ENCODE measurements around the gene MT1HL1. TPM values are rescaled to one million over a fixed set of nuclear protein-coding genes. Genes with fewer than 3 reads are reported as not detected.

Gene MT1HL1
- total and polyA plus RNA-seq, 8 donors = not detected

DNA sequence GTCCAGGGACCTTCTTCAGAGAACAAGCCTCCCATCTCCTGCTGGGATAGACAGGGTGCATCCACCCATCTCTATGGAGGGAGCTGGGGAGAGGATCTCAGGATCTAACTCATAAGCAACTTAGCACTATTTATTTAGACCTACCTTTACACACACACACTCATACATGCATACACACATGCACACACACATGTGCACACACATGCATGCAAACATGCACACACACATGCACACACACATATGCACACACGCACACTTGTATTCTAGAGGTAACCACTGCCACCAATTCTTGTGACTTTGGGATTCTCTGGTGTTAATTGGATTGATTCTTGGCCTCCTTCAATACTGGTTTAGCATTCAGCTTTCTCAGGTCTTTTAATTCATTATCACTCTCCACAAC is 9.8 kb downstream of the MT1HL1 start:
- no peak overlapping the region for H3K4me3 ChIP-seq
- H3K36me3 ChIP-seq = no peaks in the 10 kb centered on the region
- intact Hi-C loops (cut with DNase I; ENCODE audit: low total_unique reads) = no loop called here
- no peaks in the 10 kb centered on the region for H3K27me3 ChIP-seq
- H3K9me3 ChIP-seq = peaks cover 0 to 18% (median 9%) of the 10 kb centered on the region in 4 donors
- WGBS, 5 donors = 89 to 100% (median 97%) methylated on average over 1 of the region's 1 CpG
- no peaks in the 10 kb centered on the region for H3K4me1 ChIP-seq
- DNase-seq = no peak
- no peak overlapping the region for H3K27ac ChIP-seq
- TF ChIP-seq, protein P1, sequence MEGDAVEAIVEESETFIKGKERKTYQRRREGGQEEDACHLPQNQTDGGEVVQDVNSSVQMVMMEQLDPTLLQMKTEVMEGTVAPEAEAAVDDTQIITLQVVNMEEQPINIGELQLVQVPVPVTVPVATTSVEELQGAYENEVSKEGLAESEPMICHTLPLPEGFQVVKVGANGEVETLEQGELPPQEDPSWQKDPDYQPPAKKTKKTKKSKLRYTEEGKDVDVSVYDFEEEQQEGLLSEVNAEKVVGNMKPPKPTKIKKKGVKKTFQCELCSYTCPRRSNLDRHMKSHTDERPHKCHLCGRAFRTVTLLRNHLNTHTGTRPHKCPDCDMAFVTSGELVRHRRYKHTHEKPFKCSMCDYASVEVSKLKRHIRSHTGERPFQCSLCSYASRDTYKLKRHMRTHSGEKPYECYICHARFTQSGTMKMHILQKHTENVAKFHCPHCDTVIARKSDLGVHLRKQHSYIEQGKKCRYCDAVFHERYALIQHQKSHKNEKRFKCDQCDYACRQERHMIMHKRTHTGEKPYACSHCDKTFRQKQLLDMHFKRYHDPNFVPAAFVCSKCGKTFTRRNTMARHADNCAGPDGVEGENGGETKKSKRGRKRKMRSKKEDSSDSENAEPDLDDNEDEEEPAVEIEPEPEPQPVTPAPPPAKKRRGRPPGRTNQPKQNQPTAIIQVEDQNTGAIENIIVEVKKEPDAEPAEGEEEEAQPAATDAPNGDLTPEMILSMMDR (IDR thresholded peaks at IDR 0.05) = no peak
- TF ChIP-seq POLR2AphosphoS5 (IDR thresholded peaks at IDR 0.05) (no peak), POLR2A (IDR thresholded peaks at IDR 0.05) (no peak), EP300 (IDR thresholded peaks at IDR 0.05) (no peak)

DNA sequence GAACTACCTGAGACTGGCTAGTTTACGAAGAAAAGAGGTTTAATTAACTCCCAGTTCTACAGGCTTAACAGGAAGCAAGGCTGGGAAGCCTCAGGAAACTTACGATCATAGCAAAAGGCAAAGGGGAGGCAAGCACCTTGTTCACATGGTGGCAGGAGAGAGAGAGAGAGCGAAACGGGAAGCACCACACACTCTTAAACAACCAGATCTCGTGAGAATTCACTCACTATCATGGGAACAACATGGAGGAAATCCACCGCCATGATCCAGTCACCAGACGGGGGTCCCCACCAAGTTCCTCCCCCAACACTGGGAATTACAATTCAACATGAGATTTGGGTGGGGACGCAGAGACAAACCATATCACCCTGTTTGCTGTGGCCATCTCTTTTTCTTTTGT is 11.8 kb downstream of the MT1HL1 start:
- Histone ChIP-seq H3K27me3 (no peaks in the 10 kb centered on the region), H3K4me1 (no peaks in the 10 kb centered on the region), H3K27ac (no peak overlapping the region), H3K9me3 (peaks cover 0 to 28% (median 9%) of the 10 kb centered on the region in 4 donors), H3K4me3 (no peak overlapping the region), H3K36me3 (no peaks in the 10 kb centered on the region)
- WGBS, 5 donors = 73 to 88% (median 81%) methylated on average over 8 of the region's 8 CpGs
- DNase-seq = no peak
- TF ChIP-seq, protein P1 (IDR thresholded peaks at IDR 0.05) = no peak
- TF ChIP-seq EP300 (IDR thresholded peaks at IDR 0.05) = no peak
- no peak for TF ChIP-seq POLR2A (IDR thresholded peaks at IDR 0.05)
- TF ChIP-seq POLR2AphosphoS5 (IDR thresholded peaks at IDR 0.05) = no peak
- intact Hi-C loops (cut with DNase I; ENCODE audit: low total_unique reads) = no loop called here

GRCh38 chr1:236990052-236990445 is 14.2 kb downstream of the MT1HL1 start:
- TF ChIP-seq POLR2AphosphoS5 (IDR thresholded peaks at IDR 0.05) (no peak), EP300 (IDR thresholded peaks at IDR 0.05) (no peak)
- TF ChIP-seq, protein P1 (IDR thresholded peaks at IDR 0.05) = no peak
- 0 to 95% (median 41%) methylated on average over 1 of the region's 1 CpG for WGBS, 5 donors

DNA sequence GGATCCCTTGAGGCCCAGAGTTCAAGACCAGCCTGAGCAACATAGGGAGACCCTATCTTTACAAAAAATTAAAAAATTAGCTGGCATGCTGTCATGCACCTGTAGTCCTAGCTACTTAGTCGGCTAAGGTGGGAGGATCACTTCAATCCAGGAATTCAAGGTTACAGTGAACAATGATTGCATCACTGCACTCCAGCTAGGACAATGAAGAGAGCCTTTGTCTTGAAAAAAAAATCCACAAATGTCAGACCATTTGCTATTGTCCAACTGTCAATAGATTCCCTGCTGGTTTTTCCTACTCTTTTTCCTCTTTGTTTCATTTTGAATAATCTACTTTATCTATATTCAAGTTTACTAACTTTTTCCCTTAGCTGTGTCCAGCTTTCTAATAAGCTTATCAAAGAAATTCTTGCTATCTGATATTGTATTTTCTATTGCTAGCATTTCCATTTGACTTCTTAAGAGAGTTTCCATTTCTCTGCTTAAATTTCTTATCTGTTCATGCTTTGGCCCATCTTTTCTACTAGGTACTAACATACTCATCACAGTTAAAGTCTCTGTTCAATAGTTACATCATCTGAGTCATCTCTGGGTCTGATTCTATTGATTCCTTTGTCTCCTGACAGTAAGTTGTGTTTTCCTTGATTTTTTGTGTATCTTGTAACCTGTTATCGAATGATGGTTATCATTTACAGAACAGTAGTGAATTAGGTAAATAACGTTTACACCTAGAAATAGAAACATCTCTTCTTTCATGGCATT is 14.8 kb downstream of the MT1HL1 start:
- no peaks in the 10 kb centered on the region for H3K27me3 ChIP-seq
- H3K9me3 ChIP-seq = peaks cover 0 to 28% (median 9%) of the 10 kb centered on the region in 4 donors
- no peak overlapping the region for H3K4me3 ChIP-seq
- no peaks in the 10 kb centered on the region for H3K4me1 ChIP-seq
- H3K36me3 ChIP-seq = no peaks in the 10 kb centered on the region
- 88 to 94% (median 89%) methylated on average over 3 of the region's 3 CpGs for WGBS, 5 donors
- no peak for DNase-seq
- TF ChIP-seq EP300 (IDR thresholded peaks at IDR 0.05) (no peak), POLR2AphosphoS5 (IDR thresholded peaks at IDR 0.05) (no peak), POLR2A (IDR thresholded peaks at IDR 0.05) (no peak)
- TF ChIP-seq, protein P1 (IDR thresholded peaks at IDR 0.05) = no peak
- no peak overlapping the region for H3K27ac ChIP-seq
- intact Hi-C loops (cut with DNase I; ENCODE audit: low total_unique reads) = no loop called here

More at GRCh38 chr1:236990052-236990445, 14.2 kb downstream of the MT1HL1 start:
- DNase-seq = no peak
- Histone ChIP-seq H3K36me3 (no peaks in the 10 kb centered on the region), H3K4me1 (no peaks in the 10 kb centered on the region), H3K4me3 (no peak overlapping the region), H3K27ac (no peak overlapping the region), H3K9me3 (peaks cover 0 to 28% (median 9%) of the 10 kb centered on the region in 4 donors), H3K27me3 (no peaks in the 10 kb centered on the region)
- intact Hi-C loops (cut with DNase I; ENCODE audit: low total_unique reads) = no loop called here
